B cell (primary cell): ENCODE measurements around the gene ACADL. TPM values are rescaled to one million over a fixed set of nuclear protein-coding genes. Genes with fewer than 3 reads are reported as not detected.

ENCODE experiments used
- ATAC-seq: fragments of 200-7000 bp; cut with Tn5 transposase; one replicate; pipeline ENCODE4 v1.10.0; 2021; ENCODE audit warnings: low read depth, mild to moderate bottlenecking, moderate number of reproducible peaks, moderate library complexity
- CTCF ChIA-PET: fragments of 350-600 bp; sonication (Branson Sonifier 250); formaldehyde crosslinking; loops from one replicate; lab custom pipeline; 2021; ENCODE audit warnings: antibody characterized with exemption, inconsistent platforms; lab: Charles Lee
- POLR2A ChIA-PET: fragments of 350-600 bp; sonication (Branson Sonifier 250); formaldehyde crosslinking; loops from one replicate; lab custom pipeline; 2021; ENCODE audit warnings: antibody characterized with exemption; lab: Charles Lee
- DNase-seq: peaks from one replicate; pipeline ENCODE4 v3.0.0; 2013
- H2AFZ ChIP-seq: 2 replicates; pipeline ENCODE4 v1.6.1; 2012; ENCODE audit warnings: mild to moderate bottlenecking, low read depth, low read length; ENCODE audit not compliant: insufficient read depth, poor library complexity, severe bottlenecking
- H3K27ac ChIP-seq, 2 donors: 1 replicate in 1 of 2; 2 replicates in 1 of 2; pipeline ENCODE4 v1.5.1; 2012 to 2013; ENCODE audit warnings: low read length in 2 of 2, mild to moderate bottlenecking in 2 of 2, moderate library complexity in 1 of 2
- H3K27me3 ChIP-seq, 4 experiments: fragments of 200-600 bp in 1 of 4; sonication (generic) in 1 of 4; replicated peaks in 1 of 4; 1 replicate in 2 of 4; 2 replicates in 2 of 4; pipeline versions ENCODE4 v1.6.1 to v1.7.0; 2013 to 2016; ENCODE audit warnings: low read length in 3 of 4, mild to moderate bottlenecking in 2 of 4, mixed read lengths in 1 of 4, moderate library complexity in 1 of 4; ENCODE audit not compliant: insufficient read depth in 4 of 4, control insufficient read depth in 3 of 4; ENCODE audit errors: control extremely low read depth in 1 of 4
- H3K36me3 ChIP-seq, 2 experiments: replicated peaks in 1 of 2; 1 replicate in 1 of 2; 2 replicates in 1 of 2; pipeline versions ENCODE4 v1.6.1 to v1.7.1; 2013; ENCODE audit warnings: low read length in 1 of 2; ENCODE audit not compliant: insufficient read depth in 2 of 2, control insufficient read depth in 1 of 2; ENCODE audit errors: control extremely low read depth in 1 of 2, extremely low read depth in 1 of 2
- H3K4me1 ChIP-seq, 2 donors: fragments of 200-600 bp in 1 of 2; sonication (generic) in 1 of 2; 1 replicate in 1 of 2; 2 replicates in 1 of 2; pipeline versions ENCODE4 v1.5.1 to v1.6.1; 2013 to 2017; ENCODE audit warnings: low read length in 2 of 2; ENCODE audit not compliant: control insufficient read depth in 2 of 2, insufficient read depth in 2 of 2
- H3K4me2 ChIP-seq: replicated peaks from 2 replicates; pipeline ENCODE3; 2012; ENCODE audit warnings: mild to moderate bottlenecking, low read depth, low read length; ENCODE audit not compliant: poor library complexity, severe bottlenecking
- H3K4me3 ChIP-seq, 5 experiments: fragments of 200-600 bp in 1 of 5; sonication (generic) in 1 of 5; 1 replicate in 3 of 5; 2 replicates in 2 of 5; pipeline versions ENCODE4 v1.5.1 to v1.7.0; 2011 to 2016; ENCODE audit warnings: low read length in 4 of 5, mild to moderate bottlenecking in 4 of 5, low read depth in 2 of 5, control low read depth in 1 of 5, moderate library complexity in 1 of 5; ENCODE audit not compliant: insufficient read depth in 1 of 5; ENCODE audit errors: control extremely low read depth in 1 of 5, extremely low read depth in 1 of 5
- H3K79me2 ChIP-seq: fragments of 200-600 bp; sonication (generic); one replicate; pipeline ENCODE4 v1.6.0; 2016; ENCODE audit warnings: low read length; ENCODE audit not compliant: control insufficient read depth, insufficient read depth
- H3K9ac ChIP-seq: fragments of 200-600 bp; sonication (generic); 2 replicates; pipeline ENCODE4 v1.6.1; 2017; ENCODE audit warnings: mild to moderate bottlenecking, low read length, moderate library complexity
- H3K9me3 ChIP-seq, 3 donors: one replicate each; pipeline versions ENCODE4 v1.6.1 to v1.7.1; 2013; ENCODE audit warnings: low read length in 2 of 3; ENCODE audit not compliant: control insufficient read depth in 2 of 3, insufficient read depth in 1 of 3; ENCODE audit errors: control extremely low read depth in 1 of 3
- H4K20me1 ChIP-seq: 2 replicates; pipeline ENCODE4 v1.6.0; 2012; ENCODE audit warnings: mild to moderate bottlenecking, low read length; ENCODE audit not compliant: insufficient read depth, control insufficient read depth, poor library complexity, severe bottlenecking
- H3K27ac Mint-ChIP-seq: one replicate; pipeline ENCODE4 v1.8.0; 2021; ENCODE audit warnings: mixed read lengths
- H3K27me3 Mint-ChIP-seq: one replicate; pipeline ENCODE4 v1.8.0; 2021; ENCODE audit warnings: mixed read lengths
- H3K4me1 Mint-ChIP-seq: one replicate; pipeline ENCODE4 v1.8.0; 2021; ENCODE audit warnings: mixed read lengths
- H3K4me3 Mint-ChIP-seq: one replicate; pipeline ENCODE4 v1.8.0; 2021; ENCODE audit warnings: mixed read lengths
- H3K9me3 Mint-ChIP-seq: one replicate; pipeline ENCODE4 v1.8.0; 2022; ENCODE audit warnings: mixed read lengths; ENCODE audit not compliant: insufficient read depth
- EZH2 ChIP-seq: IDR thresholded peaks from 2 replicates; pipeline ENCODE4 v1.6.1; 2012; ENCODE audit warnings: borderline replicate concordance, low read depth, mild to moderate bottlenecking, moderate library complexity, low read length; ENCODE audit not compliant: insufficient read depth, poor library complexity, severe bottlenecking
- intact Hi-C: fragments of 100-400 bp; cut with micrococcal nuclease; formaldehyde crosslinking; loops from one replicate; pipeline ENCODE4 v1.10.0; 2022
- polyA plus RNA-seq: library from polyadenylated mRNA; depleted of rRNA; stranded (reverse); fragments of >200 nt; gene quantifications from 2 replicates; pipeline ENCODE4 v1.2.3, GENCODE V29; 2012
- small RNA-seq: library from RNA; depleted of rRNA; stranded (forward); fragments of <200 nt; gene quantifications from one replicate; pipeline ENCODE3, GENCODE V24; 2012; ENCODE audit warnings: low replicate concordance, low read depth; ENCODE audit not compliant: insufficient read length
- total RNA-seq, 2 donors: library from RNA; stranded (reverse); fragments of 120-200 nt in 1 of 2; gene quantifications; 1 replicate in 1 of 2; 2 replicates in 1 of 2; pipeline versions ENCODE4 v1.2.3 to v1.2.4, GENCODE V29; 2013 to 2022
- TF ChIP-seq, protein P1 (sequence below): fragments of 200-600 bp; IDR thresholded peaks from one replicate; pipeline ENCODE4 v1.8.0; 2022; ENCODE audit warnings: antibody characterized with exemption, mild to moderate bottlenecking

ACADL gene
- total and polyA plus RNA-seq, 2 donors (not counting 1 experiment from before 2014, with no cell fraction given) = not detected

GRCh38 chr2:210147614-210148013 lies 77.6 kb downstream of the ACADL start:
- H3K4me3 Mint-ChIP-seq = no peak overlapping the region
- H3K9me3 Mint-ChIP-seq = no peaks in the 10 kb centered on the region
- H3K27me3 ChIP-seq = no peaks in the 10 kb centered on the region
- H2AFZ ChIP-seq = no peak overlapping the region
- H3K4me1 ChIP-seq = no peaks in the 10 kb centered on the region
- ChIA-PET CTCF (no interaction called here), POLR2A (no interaction called here)
- no peak overlapping the region for H3K4me2 ChIP-seq
- H4K20me1 ChIP-seq = no peaks in the 10 kb centered on the region
- TF ChIP-seq, protein P1, sequence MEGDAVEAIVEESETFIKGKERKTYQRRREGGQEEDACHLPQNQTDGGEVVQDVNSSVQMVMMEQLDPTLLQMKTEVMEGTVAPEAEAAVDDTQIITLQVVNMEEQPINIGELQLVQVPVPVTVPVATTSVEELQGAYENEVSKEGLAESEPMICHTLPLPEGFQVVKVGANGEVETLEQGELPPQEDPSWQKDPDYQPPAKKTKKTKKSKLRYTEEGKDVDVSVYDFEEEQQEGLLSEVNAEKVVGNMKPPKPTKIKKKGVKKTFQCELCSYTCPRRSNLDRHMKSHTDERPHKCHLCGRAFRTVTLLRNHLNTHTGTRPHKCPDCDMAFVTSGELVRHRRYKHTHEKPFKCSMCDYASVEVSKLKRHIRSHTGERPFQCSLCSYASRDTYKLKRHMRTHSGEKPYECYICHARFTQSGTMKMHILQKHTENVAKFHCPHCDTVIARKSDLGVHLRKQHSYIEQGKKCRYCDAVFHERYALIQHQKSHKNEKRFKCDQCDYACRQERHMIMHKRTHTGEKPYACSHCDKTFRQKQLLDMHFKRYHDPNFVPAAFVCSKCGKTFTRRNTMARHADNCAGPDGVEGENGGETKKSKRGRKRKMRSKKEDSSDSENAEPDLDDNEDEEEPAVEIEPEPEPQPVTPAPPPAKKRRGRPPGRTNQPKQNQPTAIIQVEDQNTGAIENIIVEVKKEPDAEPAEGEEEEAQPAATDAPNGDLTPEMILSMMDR = no peak
- no peak for TF ChIP-seq EZH2
- DNase-seq = no peak
- peaks cover 0 to 3% (median 1%) of the 10 kb centered on the region in 3 donors for H3K9me3 ChIP-seq
- no peak overlapping the region for H3K4me3 ChIP-seq
- peaks cover 0 to 5% of the 10 kb centered on the region in 2 experiments for H3K36me3 ChIP-seq
- intact Hi-C loops = no loop called here
- H3K79me2 ChIP-seq = peaks cover 24% of the 10 kb centered on the region
- H3K27ac Mint-ChIP-seq = no peak overlapping the region
- H3K27me3 Mint-ChIP-seq = no peaks in the 10 kb centered on the region
- ATAC-seq = no peak
- peaks cover 2% of the 10 kb centered on the region for H3K4me1 Mint-ChIP-seq
- H3K9ac ChIP-seq = no peak overlapping the region
- no peak overlapping the region for H3K27ac ChIP-seq

Small RNAs within 50 kb of the gene (small RNA-seq; reads per million reads assigned to genes)
- gene RF00019 = not detected

Other genes with a start within 250 kb of the ACADL start
- 47.8 and 50.7 TPM in 2 replicates for gene RPE, start 222.8 kb downstream of the ACADL start, total RNA-seq
- 16.3 and 23.0 TPM in 2 replicates for gene RPE, start 222.8 kb downstream of the ACADL start, polyA plus RNA-seq
- 21.1 and 25.5 TPM in 2 replicates for gene KANSL1L, start 54.0 kb downstream of the ACADL start, total RNA-seq
- 7.3 and 14.9 TPM in 2 replicates for gene KANSL1L, start 54.0 kb downstream of the ACADL start, polyA plus RNA-seq
- gene MYL1, start 89.7 kb upstream of the ACADL start, total RNA-seq = not detected in 2 replicates
- not detected in 2 replicates for gene MYL1, start 89.7 kb upstream of the ACADL start, polyA plus RNA-seq